GM18951 (cell line): ENCODE data around the gene HECW1.

Source experiments
- POLR2A ChIP-seq: IDR thresholded peaks from 4 replicates; pipeline ENCODE4 v1.6.1; 2011; ENCODE audit warnings: mild to moderate bottlenecking; ENCODE audit not compliant: insufficient read length, insufficient read depth; ENCODE audit errors: extremely low read depth
- in situ Hi-C: fragments of 300-500 bp; cut with MboI; formaldehyde crosslinking; loops from one replicate; pipeline ENCODE4 v1.12.0; 2022; ENCODE audit warnings: low sequenced_read_pairs, mixed read lengths, inconsistent platforms; ENCODE audit not compliant: unreplicated experiment

HECW1 gene

GRCh38 chr7:43307522-43307921, 195.1 kb downstream of the HECW1 start:
- in situ Hi-C loops = no loop called here

GRCh38 chr7:43308913-43309705, 196.7 kb downstream of the HECW1 start:
- TF ChIP-seq POLR2A = no peak
- in situ Hi-C loops = no loop called here

More at GRCh38 chr7:43307522-43307921, 195.1 kb downstream of the HECW1 start:
- TF ChIP-seq POLR2A = no peak

DNA sequence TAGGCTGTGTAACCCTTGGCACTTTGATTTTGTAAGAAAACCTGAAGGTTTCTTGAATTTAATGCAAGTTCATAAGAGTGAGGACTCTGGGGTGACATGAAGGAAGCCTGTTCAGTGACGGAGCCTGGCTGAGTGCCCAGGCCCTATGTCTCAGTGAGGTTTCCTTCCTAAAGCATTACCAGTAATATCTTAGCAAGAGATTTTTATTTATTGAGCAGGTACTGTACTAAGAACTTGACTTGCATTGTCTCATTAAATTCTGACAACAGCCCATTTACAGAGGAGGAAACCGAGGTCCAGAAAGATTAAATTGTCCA, 197.2 kb downstream of the HECW1 start:
- in situ Hi-C loops = no loop called here
- no peak for TF ChIP-seq POLR2A

- in situ Hi-C loops = no loop called here
- no peak for TF ChIP-seq POLR2A
Observed at GRCh38 chr7:43311052-43311451, 198.6 kb downstream of the HECW1 start.

DNA sequence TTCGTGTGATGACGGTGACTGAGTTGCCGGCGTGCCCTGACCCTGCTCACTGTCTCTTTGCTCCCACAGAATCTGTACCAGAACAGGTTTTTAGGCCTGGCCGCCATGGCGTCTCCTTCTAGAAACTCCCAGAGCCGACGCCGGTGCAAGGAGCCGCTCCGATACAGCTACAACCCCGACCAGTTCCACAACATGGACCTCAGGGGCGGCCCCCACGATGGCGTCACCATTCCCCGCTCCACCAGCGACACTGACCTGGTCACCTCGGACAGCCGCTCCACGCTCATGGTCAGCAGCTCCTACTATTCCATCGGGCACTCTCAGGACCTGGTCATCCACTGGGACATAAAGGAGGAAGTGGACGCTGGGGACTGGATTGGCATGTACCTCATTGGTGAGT, 199.2 kb downstream of the HECW1 start:
- no peak for TF ChIP-seq POLR2A
- in situ Hi-C loops = no loop called here

GRCh38 chr7:43313628-43314378, 201.4 kb downstream of the HECW1 start:
- TF ChIP-seq POLR2A = no peak
- in situ Hi-C loops = no loop called here

DNA sequence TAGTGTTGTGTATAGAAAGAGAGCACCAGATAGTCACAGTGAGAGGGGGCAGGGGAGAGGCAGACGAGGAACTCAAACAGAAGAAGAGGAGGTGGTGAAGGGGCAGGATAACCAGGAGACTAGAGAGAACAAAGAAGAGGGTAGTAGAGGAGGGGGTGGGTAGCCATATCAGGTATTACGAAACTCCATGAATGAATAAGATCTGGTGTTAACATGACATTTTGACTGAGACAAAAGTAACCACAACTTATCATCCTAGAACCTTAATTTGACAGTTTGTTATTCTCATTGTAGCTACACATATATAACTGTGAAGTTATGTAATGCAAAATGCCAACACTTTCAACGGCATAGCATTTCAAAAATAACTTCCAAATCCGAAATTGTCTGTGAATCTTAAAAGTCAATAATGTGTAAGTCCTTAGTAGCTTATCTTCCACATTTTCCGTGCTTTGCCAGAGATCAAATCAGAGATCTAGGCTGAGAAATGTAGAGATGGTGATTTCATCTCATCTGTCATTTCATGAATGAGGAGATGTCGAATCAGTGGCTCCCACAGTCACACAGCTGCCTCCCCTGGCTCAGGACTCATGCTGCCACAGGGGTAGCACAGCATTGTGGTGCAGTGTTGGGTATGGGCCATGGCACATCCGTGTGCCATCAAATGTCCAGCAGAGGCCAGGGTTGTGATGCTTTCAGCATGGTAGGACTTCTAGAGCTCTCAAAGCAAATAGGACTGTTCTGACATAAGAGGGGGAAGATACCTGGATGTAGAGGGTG, 202.1 kb downstream of the HECW1 start:
- in situ Hi-C loops = no loop called here
- TF ChIP-seq POLR2A = no peak

DNA sequence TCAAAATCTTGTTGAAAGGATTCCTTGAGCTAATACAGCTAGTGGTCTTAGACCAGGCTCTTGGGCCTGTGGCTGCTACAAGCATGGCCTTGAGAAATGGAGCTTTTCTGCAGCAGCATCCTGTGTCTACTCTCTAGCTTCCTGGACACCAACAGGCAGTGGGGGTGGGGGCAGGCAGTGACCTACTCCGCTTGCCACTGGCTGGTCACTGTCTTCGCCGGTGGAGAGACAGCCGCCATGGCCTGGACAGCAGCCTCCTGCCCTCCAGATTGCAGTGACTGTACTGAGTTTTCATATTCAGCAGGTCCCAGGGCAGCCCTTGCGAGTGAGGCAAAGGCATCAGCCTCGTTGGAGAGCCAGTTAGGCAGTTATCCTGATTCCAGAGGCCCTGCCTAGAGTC, 204.6 kb downstream of the HECW1 start:
- in situ Hi-C loops = no loop called here
- no peak for TF ChIP-seq POLR2A

GRCh38 chr7:43318188-43318770, 205.8 kb downstream of the HECW1 start:
- TF ChIP-seq POLR2A = no peak
- in situ Hi-C loops = no loop called here

- TF ChIP-seq POLR2A = no peak
Observed at GRCh38 chr7:43325595-43325994, 213.1 kb downstream of the HECW1 start.

DNA sequence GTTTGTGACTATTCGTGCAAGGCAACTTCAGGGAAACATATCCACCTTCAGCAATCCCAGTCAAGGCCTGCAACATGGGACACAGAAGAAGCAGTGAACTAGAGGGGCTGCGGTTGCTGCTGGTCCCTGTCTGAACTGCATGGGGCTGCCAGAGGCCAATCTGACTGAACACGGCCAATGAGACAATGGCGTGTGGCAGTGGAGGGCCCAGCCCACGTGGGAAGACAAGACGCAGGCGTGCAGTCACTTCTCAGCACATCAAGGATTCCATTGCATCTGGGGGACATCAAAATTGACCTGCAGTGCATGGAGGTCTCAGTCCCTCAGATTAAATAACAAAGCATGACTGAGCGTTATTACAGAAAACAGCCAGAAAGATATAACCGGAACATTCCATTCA, 215.9 kb downstream of the HECW1 start:
- in situ Hi-C loops = no loop called here
- no peak for TF ChIP-seq POLR2A

More at GRCh38 chr7:43325595-43325994, 213.1 kb downstream of the HECW1 start:
- in situ Hi-C loops = no loop called here

DNA sequence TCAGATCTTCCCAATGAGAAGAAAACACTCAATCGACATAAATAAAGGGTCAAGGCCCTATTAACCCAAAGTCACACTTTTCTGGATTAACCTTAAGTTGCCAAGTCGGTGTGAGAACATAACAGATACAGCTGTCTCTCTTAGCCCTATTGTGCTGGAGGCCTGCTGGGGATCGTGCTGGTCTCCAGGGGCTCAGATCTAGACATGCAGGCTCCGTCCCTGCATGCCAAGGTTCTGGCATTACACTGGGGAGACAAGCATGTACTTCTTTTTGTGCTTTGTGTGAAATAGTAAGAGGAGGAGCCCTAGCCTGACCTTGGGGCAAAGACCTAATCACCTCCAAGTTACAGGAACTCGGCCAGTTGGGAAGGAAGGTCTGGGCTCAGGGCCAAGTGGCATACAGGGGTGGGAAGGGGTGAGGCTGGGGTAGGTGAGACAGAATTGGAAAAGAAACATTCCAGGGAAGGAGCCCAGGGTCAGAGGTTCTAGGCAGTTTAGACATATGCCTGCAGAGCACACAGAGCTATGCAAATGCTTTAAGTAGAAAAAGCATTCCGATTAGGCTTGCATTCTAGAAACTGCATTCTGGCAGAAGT, 216.4 kb downstream of the HECW1 start:
- no peak for TF ChIP-seq POLR2A
- in situ Hi-C loops = no loop called here
